ENCODE data around the gene AP4M1. TPM values are rescaled to one million over a fixed set of nuclear protein-coding genes. Genes with fewer than 3 reads are reported as not detected.

The AP4M1 gene
- total and polyA plus RNA-seq, 10 of the 15 experiments (the other 5 are each of a cell fraction or from before 2014, with no cell fraction given): 0.77 to 16.1 (median 13.0) TPM

DNA sequence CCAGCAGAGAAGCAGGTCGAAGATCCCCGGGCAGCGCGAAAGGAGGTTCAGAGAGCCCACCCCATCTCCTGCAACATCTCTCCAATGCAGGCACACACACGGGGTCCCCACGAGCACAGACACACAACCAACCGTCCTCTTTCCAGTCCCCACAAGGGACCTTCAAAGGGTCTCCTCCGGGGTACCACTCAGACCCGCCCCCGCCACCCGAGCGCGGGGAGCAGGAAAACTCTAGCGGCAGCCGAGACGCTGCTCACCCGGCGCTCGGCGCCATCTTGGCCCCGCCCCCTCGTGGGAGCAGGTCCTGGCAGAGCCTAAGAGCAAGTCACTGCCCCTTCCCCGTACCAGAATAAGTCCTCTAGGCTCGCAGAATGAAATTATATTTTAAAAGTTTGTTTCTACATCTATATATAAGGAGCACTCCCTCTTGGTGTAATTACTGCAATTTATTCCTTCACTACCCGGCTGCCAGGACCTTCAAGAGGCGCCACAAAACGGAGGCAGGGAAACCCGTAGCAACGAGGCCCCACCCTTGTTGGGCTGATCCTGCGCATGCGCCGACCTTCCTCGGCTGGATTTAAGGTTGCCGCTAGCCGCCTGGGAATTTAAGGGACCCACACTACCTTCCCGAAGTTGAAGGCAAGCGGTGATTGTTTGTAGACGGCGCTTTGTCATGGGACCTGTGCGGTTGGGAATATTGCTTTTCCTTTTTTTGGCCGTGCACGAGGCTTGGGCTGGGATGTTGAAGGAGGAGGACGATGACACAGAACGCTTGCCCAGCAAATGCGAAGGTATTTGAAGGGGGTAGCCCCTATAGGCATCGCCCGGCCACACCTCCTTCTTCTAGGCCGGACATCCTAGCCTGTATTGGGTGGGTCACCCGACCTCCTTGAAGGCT lies 17.9 kb downstream of the AP4M1 start, which contains the start of the genes CNPY4 and TAF6 (continued):
- TF ChIP-seq, protein P1, sequence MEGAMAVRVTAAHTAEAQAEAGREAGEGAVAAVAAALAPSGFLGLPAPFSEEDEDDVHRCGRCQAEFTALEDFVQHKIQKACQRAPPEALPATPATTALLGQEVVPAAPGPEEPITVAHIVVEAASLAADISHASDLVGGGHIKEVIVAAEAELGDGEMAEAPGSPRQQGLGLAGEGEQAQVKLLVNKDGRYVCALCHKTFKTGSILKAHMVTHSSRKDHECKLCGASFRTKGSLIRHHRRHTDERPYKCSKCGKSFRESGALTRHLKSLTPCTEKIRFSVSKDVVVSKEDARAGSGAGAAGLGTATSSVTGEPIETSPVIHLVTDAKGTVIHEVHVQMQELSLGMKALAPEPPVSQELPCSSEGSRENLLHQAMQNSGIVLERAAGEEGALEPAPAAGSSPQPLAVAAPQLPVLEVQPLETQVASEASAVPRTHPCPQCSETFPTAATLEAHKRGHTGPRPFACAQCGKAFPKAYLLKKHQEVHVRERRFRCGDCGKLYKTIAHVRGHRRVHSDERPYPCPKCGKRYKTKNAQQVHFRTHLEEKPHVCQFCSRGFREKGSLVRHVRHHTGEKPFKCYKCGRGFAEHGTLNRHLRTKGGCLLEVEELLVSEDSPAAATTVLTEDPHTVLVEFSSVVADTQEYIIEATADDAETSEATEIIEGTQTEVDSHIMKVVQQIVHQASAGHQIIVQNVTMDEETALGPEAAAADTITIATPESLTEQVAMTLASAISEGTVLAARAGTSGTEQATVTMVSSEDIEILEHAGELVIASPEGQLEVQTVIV (IDR thresholded peaks at IDR 0.05; ENCODE audit: borderline replicate concordance, partially characterized antibody): no peak
- TF ChIP-seq RFX5 (IDR thresholded peaks at IDR 0.05; ENCODE audit: low read depth, low read length): no peak
- TF ChIP-seq RAD21 (IDR thresholded peaks at IDR 0.05; ENCODE audit: insufficient read depth, low read depth, low read length): no peak
- TF ChIP-seq ZZZ3 (IDR thresholded peaks at IDR 0.05; ENCODE audit: control insufficient read depth, insufficient read length, low read depth): no peak
- no peak for TF ChIP-seq CREM (IDR thresholded peaks at IDR 0.05; ENCODE audit: low read depth)
- peak; percentile 73 for TF ChIP-seq KLF5 (IDR thresholded peaks at IDR 0.05; ENCODE audit: partially characterized antibody)
- no peak for TF ChIP-seq EZH2 (IDR thresholded peaks at IDR 0.05; ENCODE audit: borderline replicate concordance, control insufficient read depth, low read depth, low read length)
- no peak for TF ChIP-seq NR2C2 (IDR thresholded peaks at IDR 0.05; ENCODE audit: borderline replicate concordance, control insufficient read depth, insufficient read length, low read depth)
- TF ChIP-seq RELB (IDR thresholded peaks at IDR 0.05; ENCODE audit: low read depth): peak; percentile 98
- TF ChIP-seq ZNF24 (IDR thresholded peaks at IDR 0.05): no peak
- TF ChIP-seq CBFB (IDR thresholded peaks at IDR 0.05; ENCODE audit: low read depth): peak; percentile 66; the same call in 1 of the 2 replicates
- no peak; the same call in 1 of the 2 replicates for TF ChIP-seq FOXM1 (IDR thresholded peaks at IDR 0.05; ENCODE audit: low read depth, low read length)
- no peak for TF ChIP-seq ZNF384 (IDR thresholded peaks at IDR 0.05; ENCODE audit: borderline replicate concordance, low read depth, low read length)
- no peak for TF ChIP-seq ATF3 (IDR thresholded peaks at IDR 0.05; ENCODE audit: borderline replicate concordance, extremely low read depth, low read depth, low read length)
- peak; percentile 47; the same call in 1 of the 2 replicates for TF ChIP-seq HCFC1 (IDR thresholded peaks at IDR 0.05; ENCODE audit: low read length)
- TF ChIP-seq, protein P2, sequence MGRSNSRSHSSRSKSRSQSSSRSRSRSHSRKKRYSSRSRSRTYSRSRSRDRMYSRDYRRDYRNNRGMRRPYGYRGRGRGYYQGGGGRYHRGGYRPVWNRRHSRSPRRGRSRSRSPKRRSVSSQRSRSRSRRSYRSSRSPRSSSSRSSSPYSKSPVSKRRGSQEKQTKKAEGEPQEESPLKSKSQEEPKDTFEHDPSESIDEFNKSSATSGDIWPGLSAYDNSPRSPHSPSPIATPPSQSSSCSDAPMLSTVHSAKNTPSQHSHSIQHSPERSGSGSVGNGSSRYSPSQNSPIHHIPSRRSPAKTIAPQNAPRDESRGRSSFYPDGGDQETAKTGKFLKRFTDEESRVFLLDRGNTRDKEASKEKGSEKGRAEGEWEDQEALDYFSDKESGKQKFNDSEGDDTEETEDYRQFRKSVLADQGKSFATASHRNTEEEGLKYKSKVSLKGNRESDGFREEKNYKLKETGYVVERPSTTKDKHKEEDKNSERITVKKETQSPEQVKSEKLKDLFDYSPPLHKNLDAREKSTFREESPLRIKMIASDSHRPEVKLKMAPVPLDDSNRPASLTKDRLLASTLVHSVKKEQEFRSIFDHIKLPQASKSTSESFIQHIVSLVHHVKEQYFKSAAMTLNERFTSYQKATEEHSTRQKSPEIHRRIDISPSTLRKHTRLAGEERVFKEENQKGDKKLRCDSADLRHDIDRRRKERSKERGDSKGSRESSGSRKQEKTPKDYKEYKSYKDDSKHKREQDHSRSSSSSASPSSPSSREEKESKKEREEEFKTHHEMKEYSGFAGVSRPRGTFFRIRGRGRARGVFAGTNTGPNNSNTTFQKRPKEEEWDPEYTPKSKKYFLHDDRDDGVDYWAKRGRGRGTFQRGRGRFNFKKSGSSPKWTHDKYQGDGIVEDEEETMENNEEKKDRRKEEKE (IDR thresholded peaks at IDR 0.05): no peak
- TF ChIP-seq DPF2 (IDR thresholded peaks at IDR 0.05): 0 out of 2 replicates have a peak, but pooled peaks have one; percentile 22
- TF ChIP-seq POU2F2 (IDR thresholded peaks at IDR 0.05; ENCODE audit: borderline replicate concordance, low read depth, low read length): no peak
- peak; percentile 96 for TF ChIP-seq BMI1 (IDR thresholded peaks at IDR 0.05; ENCODE audit: borderline replicate concordance)
- TF ChIP-seq SMAD1 (IDR thresholded peaks at IDR 0.05; ENCODE audit: low read depth, partially characterized antibody): no peak
- TF ChIP-seq ESRRA (IDR thresholded peaks at IDR 0.05; ENCODE audit: low read length): no peak
